H54 (cell line): ENCODE results near the gene DSCAM.

ENCODE experiments used
- DNase-seq: peaks from one replicate; pipeline ENCODE4 v3.0.0; 2011; ENCODE audit warnings: low spot score, mixed read lengths; ENCODE audit not compliant: insufficient read length
- FAIRE-seq: peaks from 3 replicates; lab custom pipeline; 2011; peaks lifted over from hg19 to GRCh38; lab: Jason Lieb, UNC
- POLR2A ChIP-seq: IDR thresholded peaks from 2 replicates; pipeline ENCODE4 v1.6.1; 2011; ENCODE audit warnings: low read depth, mild to moderate bottlenecking, low read length

DSCAM gene

GRCh38 chr21:40139636-40140035 lies 707.3 kb downstream of the DSCAM start:
- TF ChIP-seq POLR2A = no peak
- FAIRE-seq = no peak
- no peak for DNase-seq

GRCh38 chr21:40136571-40136970 lies 710.4 kb downstream of the DSCAM start:
- no peak for TF ChIP-seq POLR2A
- FAIRE-seq = no peak
- DNase-seq = no peak

GRCh38 chr21:40134731-40135492 lies 712.0 kb downstream of the DSCAM start:
- FAIRE-seq = no peak

GRCh38 chr21:40130476-40130875 lies 716.5 kb downstream of the DSCAM start:
- TF ChIP-seq POLR2A = no peak
- FAIRE-seq (no peak), DNase-seq (no peak)

More at GRCh38 chr21:40134731-40135492, 712.0 kb downstream of the DSCAM start:
- DNase-seq = no peak
- TF ChIP-seq POLR2A = no peak

- FAIRE-seq = no peak
- TF ChIP-seq POLR2A = no peak
Observed at GRCh38 chr21:40129809-40130208, 717.1 kb downstream of the DSCAM start.

GRCh38 chr21:40128891-40129290 lies 718.1 kb downstream of the DSCAM start:
- no peak for FAIRE-seq
- no peak for DNase-seq
- TF ChIP-seq POLR2A = no peak

More at GRCh38 chr21:40129809-40130208, 717.1 kb downstream of the DSCAM start:
- no peak for DNase-seq

GRCh38 chr21:40120940-40121575 lies 725.9 kb downstream of the DSCAM start:
- TF ChIP-seq POLR2A = no peak
- FAIRE-seq (no peak), DNase-seq (no peak)

GRCh38 chr21:40118527-40118926 lies 728.4 kb downstream of the DSCAM start:
- no peak for DNase-seq
- FAIRE-seq = no peak
- TF ChIP-seq POLR2A = no peak

- no peak for TF ChIP-seq POLR2A
- FAIRE-seq (no peak), DNase-seq (no peak)
Observed at GRCh38 chr21:40117236-40117635, 729.7 kb downstream of the DSCAM start.

GRCh38 chr21:40115775-40116174 lies 731.2 kb downstream of the DSCAM start:
- DNase-seq = no peak
- no peak for TF ChIP-seq POLR2A
- FAIRE-seq = no peak

GRCh38 chr21:40102682-40103081 lies 744.3 kb downstream of the DSCAM start:
- FAIRE-seq (no peak), DNase-seq (no peak)
- TF ChIP-seq POLR2A = no peak

- FAIRE-seq = no peak
- TF ChIP-seq POLR2A = no peak
- no peak for DNase-seq
Observed at GRCh38 chr21:40099809-40100208, 747.1 kb downstream of the DSCAM start.

GRCh38 chr21:40095477-40095876 lies 751.5 kb downstream of the DSCAM start:
- no peak for DNase-seq
- TF ChIP-seq POLR2A = no peak
- no peak for FAIRE-seq

GRCh38 chr21:40080385-40080784 lies 766.6 kb downstream of the DSCAM start:
- TF ChIP-seq POLR2A = no peak
- FAIRE-seq (no peak), DNase-seq (no peak)

- DNase-seq = no peak
- no peak for TF ChIP-seq POLR2A
- FAIRE-seq = no peak
Observed at GRCh38 chr21:40074710-40075109, 772.2 kb downstream of the DSCAM start.
